ENCODE data around the gene FDX2. TPM values are rescaled to one million over a fixed set of nuclear protein-coding genes. Genes with fewer than 3 reads are reported as not detected.

FDX2 gene
- total RNA-seq, 2 experiments from 2014 or later: 8.1 to 14.3 TPM

DNA sequence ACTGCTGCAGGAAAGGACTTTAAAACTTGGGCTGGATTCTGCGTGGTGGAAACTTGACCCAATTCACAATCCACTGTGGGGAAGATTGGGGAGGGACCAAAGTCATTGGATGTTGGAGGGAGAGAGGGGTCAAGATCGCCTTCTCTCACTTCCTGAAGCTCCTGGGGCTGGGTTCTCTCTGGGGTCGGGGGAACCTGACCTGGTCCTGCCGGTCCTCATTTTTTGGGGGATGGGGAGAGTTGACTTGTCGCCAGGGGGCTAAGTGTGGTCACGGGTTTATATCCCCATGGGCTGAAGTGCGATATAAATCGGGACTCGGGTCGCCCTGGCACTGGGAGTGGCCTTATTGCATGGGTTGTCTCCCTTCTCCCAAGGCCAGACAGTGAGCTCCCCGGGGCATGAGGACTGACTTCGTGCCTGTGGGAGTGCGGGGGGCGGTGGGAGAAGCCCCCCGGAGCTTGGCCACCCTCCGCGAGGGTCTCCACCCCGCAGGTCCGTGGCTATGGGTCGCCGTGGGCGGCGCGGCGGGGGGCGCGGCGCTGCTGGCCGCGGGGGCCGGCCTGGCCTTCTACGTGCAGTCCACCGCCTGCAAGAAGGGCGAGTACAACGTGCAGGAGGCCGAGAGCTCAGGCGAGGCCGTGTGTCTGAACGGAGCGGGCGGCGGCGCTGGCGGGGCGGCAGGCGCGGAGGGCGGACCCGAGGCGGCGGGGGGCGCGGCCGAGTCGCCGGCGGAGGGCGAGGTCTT, 19.8 kb downstream of the FDX2 start:
- ChIA-PET CTCF (interaction anchor here (0.6 to 1.4 kb wide), 2 partner anchors 9 to 93 kb away, joined by 4 to 7 read pairs; no protein-coding TSS in a partner anchor), POLR2A (interaction anchor here (0.7 to 1.4 kb wide), 2 partner anchors 9 to 48 kb away, joined by 3 to 6 read pairs; partner anchors contain the start of gene ICAM4)
- H3K4me3 Mint-ChIP-seq: peak overlapping the region; percentile 68
- no peaks in the 10 kb centered on the region for H3K36me3 Mint-ChIP-seq (ENCODE audit: low read depth)
- TF ChIP-seq, protein P1, sequence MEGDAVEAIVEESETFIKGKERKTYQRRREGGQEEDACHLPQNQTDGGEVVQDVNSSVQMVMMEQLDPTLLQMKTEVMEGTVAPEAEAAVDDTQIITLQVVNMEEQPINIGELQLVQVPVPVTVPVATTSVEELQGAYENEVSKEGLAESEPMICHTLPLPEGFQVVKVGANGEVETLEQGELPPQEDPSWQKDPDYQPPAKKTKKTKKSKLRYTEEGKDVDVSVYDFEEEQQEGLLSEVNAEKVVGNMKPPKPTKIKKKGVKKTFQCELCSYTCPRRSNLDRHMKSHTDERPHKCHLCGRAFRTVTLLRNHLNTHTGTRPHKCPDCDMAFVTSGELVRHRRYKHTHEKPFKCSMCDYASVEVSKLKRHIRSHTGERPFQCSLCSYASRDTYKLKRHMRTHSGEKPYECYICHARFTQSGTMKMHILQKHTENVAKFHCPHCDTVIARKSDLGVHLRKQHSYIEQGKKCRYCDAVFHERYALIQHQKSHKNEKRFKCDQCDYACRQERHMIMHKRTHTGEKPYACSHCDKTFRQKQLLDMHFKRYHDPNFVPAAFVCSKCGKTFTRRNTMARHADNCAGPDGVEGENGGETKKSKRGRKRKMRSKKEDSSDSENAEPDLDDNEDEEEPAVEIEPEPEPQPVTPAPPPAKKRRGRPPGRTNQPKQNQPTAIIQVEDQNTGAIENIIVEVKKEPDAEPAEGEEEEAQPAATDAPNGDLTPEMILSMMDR (IDR thresholded peaks at IDR 0.05): no peak
- DNase-seq (no peak), ATAC-seq (no peak)
- no peaks in the 10 kb centered on the region for H3K9me3 Mint-ChIP-seq
- intact Hi-C loops (cut with micrococcal nuclease): no loop called here
- H3K27ac Mint-ChIP-seq: no peak overlapping the region
- peaks cover 32% of the 10 kb centered on the region for H3K4me1 Mint-ChIP-seq (ENCODE audit: low read depth)
- peaks cover 49% of the 10 kb centered on the region for H3K27me3 Mint-ChIP-seq

DNA sequence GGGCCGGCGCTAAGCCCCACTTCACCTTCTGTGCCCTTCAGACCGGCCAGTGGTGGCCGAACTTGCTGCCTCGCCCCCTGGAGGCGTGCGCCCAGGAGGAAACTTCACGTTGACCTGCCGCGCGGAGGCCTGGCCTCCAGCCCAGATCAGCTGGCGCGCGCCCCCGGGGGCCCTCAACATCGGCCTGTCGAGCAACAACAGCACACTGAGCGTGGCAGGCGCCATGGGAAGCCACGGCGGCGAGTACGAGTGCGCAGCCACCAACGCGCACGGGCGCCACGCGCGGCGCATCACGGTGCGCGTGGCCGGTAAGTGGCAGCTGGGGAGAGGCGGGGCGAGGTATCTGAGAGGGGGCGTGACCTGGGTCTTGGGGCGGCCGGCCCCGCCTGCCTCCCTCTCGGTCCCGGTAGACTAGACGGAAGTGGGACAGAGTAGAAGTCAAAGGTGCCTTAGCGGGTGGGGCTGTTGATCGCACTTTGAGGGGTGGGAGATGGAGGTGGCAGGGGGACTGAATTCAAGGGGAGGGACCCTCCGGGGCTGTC, 20.4 kb downstream of the FDX2 start:
- Mint-ChIP-seq H3K4me1 (ENCODE audit: low read depth) (peaks cover 39% of the 10 kb centered on the region), H3K36me3 (ENCODE audit: low read depth) (no peaks in the 10 kb centered on the region), H3K4me3 (peak overlapping the region; percentile 68), H3K9me3 (no peaks in the 10 kb centered on the region), H3K27ac (no peak overlapping the region), H3K27me3 (peaks cover 55% of the 10 kb centered on the region)
- ChIA-PET POLR2A (interaction anchor here (1.4 kb wide), 1 partner anchor 9 kb away, joined by 6 read pairs; the partner anchor contains the start of gene ICAM4), CTCF (interaction anchor here (0.6 to 1.4 kb wide), 2 partner anchors 10 to 94 kb away, joined by 4 to 7 read pairs; no protein-coding TSS in a partner anchor)
- DNase-seq: peak; percentile 71
- ATAC-seq: peak; percentile 46
- TF ChIP-seq, protein P1 (IDR thresholded peaks at IDR 0.05): no peak
- intact Hi-C loops (cut with micrococcal nuclease): no loop called here

DNA sequence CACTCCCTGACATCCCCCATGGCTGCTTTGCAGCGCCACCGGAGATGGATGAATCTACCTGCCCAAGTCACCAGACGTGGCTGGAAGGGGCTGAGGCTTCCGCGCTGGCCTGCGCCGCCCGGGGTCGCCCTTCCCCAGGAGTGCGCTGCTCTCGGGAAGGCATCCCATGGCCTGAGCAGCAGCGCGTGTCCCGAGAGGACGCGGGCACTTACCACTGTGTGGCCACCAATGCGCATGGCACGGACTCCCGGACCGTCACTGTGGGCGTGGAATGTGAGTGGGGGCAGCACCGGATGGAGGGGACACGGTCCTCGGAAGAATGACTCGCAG, 21.5 kb downstream of the FDX2 start:
- CTCF ChIA-PET: no interaction called here
- no peaks in the 10 kb centered on the region for H3K9me3 Mint-ChIP-seq
- intact Hi-C loops (cut with micrococcal nuclease): no loop called here
- POLR2A ChIA-PET: interaction anchor here (1.1 to 1.2 kb wide), 2 partner anchors 12 to 37 kb away, joined by 3 to 7 read pairs; no protein-coding TSS in a partner anchor
- peaks cover 60% of the 10 kb centered on the region for H3K27me3 Mint-ChIP-seq
- TF ChIP-seq, protein P1 (IDR thresholded peaks at IDR 0.05): no peak
- DNase-seq (no peak), ATAC-seq (no peak)
- no peaks in the 10 kb centered on the region for H3K36me3 Mint-ChIP-seq (ENCODE audit: low read depth)
- peaks cover 45% of the 10 kb centered on the region for H3K4me1 Mint-ChIP-seq (ENCODE audit: low read depth)
- H3K27ac Mint-ChIP-seq: no peak overlapping the region
- H3K4me3 Mint-ChIP-seq: no peak overlapping the region

DNA sequence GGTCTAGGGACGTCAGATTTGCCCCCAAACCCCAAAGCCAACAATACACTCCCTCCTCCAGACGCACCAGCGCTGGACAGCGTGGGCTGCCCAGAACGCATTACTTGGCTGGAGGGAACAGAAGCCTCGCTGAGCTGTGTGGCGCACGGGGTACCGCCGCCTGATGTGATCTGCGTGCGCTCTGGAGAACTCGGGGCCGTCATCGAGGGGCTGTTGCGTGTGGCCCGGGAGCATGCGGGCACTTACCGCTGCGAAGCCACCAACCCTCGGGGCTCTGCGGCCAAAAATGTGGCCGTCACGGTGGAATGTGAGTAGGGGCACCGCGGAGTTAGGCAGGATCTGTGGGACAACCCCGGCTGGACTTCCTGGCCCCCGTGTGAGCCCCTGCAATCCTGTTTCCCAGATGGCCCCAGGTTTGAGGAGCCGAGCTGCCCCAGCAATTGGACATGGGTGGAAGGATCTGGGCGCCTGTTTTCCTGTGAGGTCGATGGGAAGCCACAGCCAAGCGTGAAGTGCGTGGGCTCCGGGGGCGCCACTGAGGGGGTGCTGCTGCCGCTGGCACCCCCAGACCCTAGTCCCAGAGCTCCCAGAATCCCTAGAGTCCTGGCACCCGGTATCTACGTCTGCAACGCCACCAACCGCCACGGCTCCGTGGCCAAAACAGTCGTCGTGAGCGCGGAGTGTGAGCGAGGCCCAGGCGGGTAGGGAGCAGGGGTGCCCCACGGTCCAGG, 22.0 kb downstream of the FDX2 start:
- Mint-ChIP-seq H3K36me3 (ENCODE audit: low read depth) (no peaks in the 10 kb centered on the region), H3K4me1 (ENCODE audit: low read depth) (peaks cover 49% of the 10 kb centered on the region), H3K27me3 (peaks cover 62% of the 10 kb centered on the region), H3K9me3 (no peaks in the 10 kb centered on the region), H3K4me3 (no peak overlapping the region), H3K27ac (no peak overlapping the region)
- TF ChIP-seq, protein P1 (IDR thresholded peaks at IDR 0.05): no peak
- ChIA-PET CTCF (no interaction called here), POLR2A (interaction anchor here (1.1 to 1.2 kb wide), 2 partner anchors 12 to 37 kb away, joined by 3 to 7 read pairs; no protein-coding TSS in a partner anchor)
- ATAC-seq: no peak
- no peak for DNase-seq
- intact Hi-C loops (cut with micrococcal nuclease): no loop called here

Measured in activated CD8-positive, alpha-beta T cell treated with anti-CD3 and anti-CD28 coated beads for 36 hours (primary cell).